ENCODE measurements around the gene ST6GALNAC3. TPM values are rescaled to one million over a fixed set of nuclear protein-coding genes. Genes with fewer than 3 reads are reported as not detected.
"Not testable (repeated sequence)": the region's sequence is repeated elsewhere in the genome, so short reads cannot be mapped to it uniquely, and the experiment has no call there.

The ST6GALNAC3 gene
- total and polyA plus RNA-seq, 3 donors from 2014 or later = 0.46 to 0.87 (median 0.74) TPM

GRCh38 chr1:76046149-76046548, 28.4 kb upstream of the ST6GALNAC3 start:
- intact Hi-C loops (cut with DNase I; ENCODE audit: low total_unique reads) = no loop called here
- H3K27ac ChIP-seq = no peak overlapping the region
- no peaks in the 10 kb centered on the region for H3K36me3 ChIP-seq (ENCODE audit: low read depth, missing control alignments)
- no peaks in the 10 kb centered on the region for H3K4me1 ChIP-seq
- TF ChIP-seq CTCF (IDR thresholded peaks at IDR 0.05) (no peak), POLR2A (IDR thresholded peaks at IDR 0.05) (no peak)
- WGBS, 2 donors = 89 to 94% methylated on average over 2 of the region's 2 CpGs
- no peak for DNase-seq
- H3K27me3 ChIP-seq = no peaks in the 10 kb centered on the region
- no peaks in the 10 kb centered on the region for H3K9me3 ChIP-seq
- H3K4me3 ChIP-seq = no peak overlapping the region

GRCh38 chr1:76048219-76048618, 26.3 kb upstream of the ST6GALNAC3 start:
- no peak for TF ChIP-seq CTCF (IDR thresholded peaks at IDR 0.05)
- no peak for TF ChIP-seq POLR2A (IDR thresholded peaks at IDR 0.05)
- H3K27me3 ChIP-seq = no peaks in the 10 kb centered on the region
- WGBS, 2 donors = 90% methylated on average over 1 of the region's 1 CpG
- no peak overlapping the region for H3K4me3 ChIP-seq
- no peaks in the 10 kb centered on the region for H3K9me3 ChIP-seq
- DNase-seq = no peak
- intact Hi-C loops (cut with DNase I; ENCODE audit: low total_unique reads) = no loop called here
- H3K4me1 ChIP-seq = no peaks in the 10 kb centered on the region
- H3K36me3 ChIP-seq (ENCODE audit: low read depth, missing control alignments) = no peaks in the 10 kb centered on the region
- H3K27ac ChIP-seq = no peak overlapping the region

GRCh38 chr1:76048926-76049325, 25.6 kb upstream of the ST6GALNAC3 start:
- H3K27ac ChIP-seq = no peak overlapping the region
- no peak for DNase-seq
- H3K36me3 ChIP-seq (ENCODE audit: low read depth, missing control alignments) = no peaks in the 10 kb centered on the region
- TF ChIP-seq CTCF (IDR thresholded peaks at IDR 0.05) (no peak), POLR2A (IDR thresholded peaks at IDR 0.05) (no peak)
- intact Hi-C loops (cut with DNase I; ENCODE audit: low total_unique reads) = no loop called here
- H3K27me3 ChIP-seq = no peaks in the 10 kb centered on the region
- whole genome bisulfite sequencing, 2 donors = 44 to 56% methylated on average over 1 of the region's 1 CpG
- H3K4me1 ChIP-seq = no peaks in the 10 kb centered on the region
- no peaks in the 10 kb centered on the region for H3K9me3 ChIP-seq
- H3K4me3 ChIP-seq = no peak overlapping the region

- Histone ChIP-seq H3K4me1 (no peaks in the 10 kb centered on the region), H3K27ac (no peak overlapping the region), H3K27me3 (no peaks in the 10 kb centered on the region), H3K9me3 (no peaks in the 10 kb centered on the region), H3K4me3 (no peak overlapping the region), H3K36me3 (ENCODE audit: low read depth, missing control alignments) (no peaks in the 10 kb centered on the region)
- intact Hi-C loops (cut with DNase I; ENCODE audit: low total_unique reads) = no loop called here
- no peak for TF ChIP-seq CTCF (IDR thresholded peaks at IDR 0.05)
- no peak for TF ChIP-seq POLR2A (IDR thresholded peaks at IDR 0.05)
- DNase-seq = no peak
- WGBS, 2 donors = 63 to 65% methylated on average over 4 of the region's 4 CpGs
Observed at GRCh38 chr1:76049498-76049897, 25.0 kb upstream of the ST6GALNAC3 start.

- 96 to 97% methylated on average over 3 of the region's 3 CpGs for WGBS, 2 donors
- H3K36me3 ChIP-seq (ENCODE audit: low read depth, missing control alignments); H3K4me1 ChIP-seq; H3K27ac ChIP-seq; DNase-seq; H3K9me3 ChIP-seq; H3K4me3 ChIP-seq; H3K27me3 ChIP-seq; intact Hi-C loops (cut with DNase I; ENCODE audit: low total_unique reads): not testable (repeated sequence)
Observed at GRCh38 chr1:76050073-76050472, 24.5 kb upstream of the ST6GALNAC3 start.

All from testis (tissue), 3 donors.